Lower leg skin (tissue), 3 donors: ENCODE measurements around the gene GRAMD4.

Experiments used
- POLR2A ChIP-seq, 2 donors: fragments of 450-650 bp; IDR thresholded peaks; one replicate each; pipeline ENCODE4 v1.6.1; 2016 to 2017; ENCODE audit warnings: antibody characterized with exemption in 2 of 2, mild to moderate bottlenecking in 1 of 2, moderate library complexity in 1 of 2
- TF ChIP-seq, protein P1 (sequence below), 3 donors: fragments of 450-650 bp; IDR thresholded peaks; one replicate each; pipeline ENCODE4 v1.5.1; 2016; ENCODE audit warnings: antibody characterized with exemption in 3 of 3, mild to moderate bottlenecking in 3 of 3, moderate library complexity in 2 of 3

- TF ChIP-seq, protein P1, sequence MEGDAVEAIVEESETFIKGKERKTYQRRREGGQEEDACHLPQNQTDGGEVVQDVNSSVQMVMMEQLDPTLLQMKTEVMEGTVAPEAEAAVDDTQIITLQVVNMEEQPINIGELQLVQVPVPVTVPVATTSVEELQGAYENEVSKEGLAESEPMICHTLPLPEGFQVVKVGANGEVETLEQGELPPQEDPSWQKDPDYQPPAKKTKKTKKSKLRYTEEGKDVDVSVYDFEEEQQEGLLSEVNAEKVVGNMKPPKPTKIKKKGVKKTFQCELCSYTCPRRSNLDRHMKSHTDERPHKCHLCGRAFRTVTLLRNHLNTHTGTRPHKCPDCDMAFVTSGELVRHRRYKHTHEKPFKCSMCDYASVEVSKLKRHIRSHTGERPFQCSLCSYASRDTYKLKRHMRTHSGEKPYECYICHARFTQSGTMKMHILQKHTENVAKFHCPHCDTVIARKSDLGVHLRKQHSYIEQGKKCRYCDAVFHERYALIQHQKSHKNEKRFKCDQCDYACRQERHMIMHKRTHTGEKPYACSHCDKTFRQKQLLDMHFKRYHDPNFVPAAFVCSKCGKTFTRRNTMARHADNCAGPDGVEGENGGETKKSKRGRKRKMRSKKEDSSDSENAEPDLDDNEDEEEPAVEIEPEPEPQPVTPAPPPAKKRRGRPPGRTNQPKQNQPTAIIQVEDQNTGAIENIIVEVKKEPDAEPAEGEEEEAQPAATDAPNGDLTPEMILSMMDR (IDR thresholded peaks at IDR 0.05) = no peak
- TF ChIP-seq POLR2A (IDR thresholded peaks at IDR 0.05) = no peak
Measured at GRCh38 chr22:46726986-46727317, 106.8 kb downstream of the GRAMD4 start.
